Suppressor macrophage treated with lipopolysaccharide for 1 hour (primary cell): ENCODE results near the gene POU2F1.

ENCODE experiments used
- DNase-seq, 3 donors: peaks; one replicate each; pipeline ENCODE4 v3.0.0-alpha.2; 2020 to 2022

The POU2F1 gene

DNA sequence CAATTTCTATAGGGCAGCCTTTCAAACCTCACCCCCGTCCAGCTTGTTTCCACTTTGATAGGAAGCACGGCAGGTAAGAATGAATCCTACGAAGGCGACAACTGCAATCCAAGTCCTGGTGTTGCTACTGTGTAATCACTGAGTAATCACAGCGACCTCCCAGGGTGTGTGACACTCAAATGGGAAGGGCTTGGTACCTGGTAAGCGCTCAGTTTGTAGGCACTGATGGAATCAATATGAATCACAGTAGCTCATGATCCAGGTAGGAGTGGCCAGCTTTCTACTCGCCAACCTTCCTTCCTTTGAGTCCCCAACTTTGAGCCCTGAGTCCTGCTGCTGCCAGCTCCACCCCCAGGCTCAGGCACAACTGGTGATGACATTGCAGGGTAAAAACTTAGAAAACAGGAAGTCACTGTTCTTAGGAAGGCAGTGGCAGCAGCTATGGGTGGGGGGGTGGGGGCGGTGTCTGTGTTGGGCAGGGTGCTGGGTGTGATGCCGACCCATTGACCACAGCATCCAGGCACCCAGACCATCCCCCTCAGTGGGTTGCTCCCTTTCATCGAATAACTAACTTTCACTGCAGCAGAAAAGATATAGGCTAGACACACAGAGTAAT is 226.9 kb downstream of the POU2F1 start:
- DNase-seq: peak; percentile 72 to 77 (median 73)

DNA sequence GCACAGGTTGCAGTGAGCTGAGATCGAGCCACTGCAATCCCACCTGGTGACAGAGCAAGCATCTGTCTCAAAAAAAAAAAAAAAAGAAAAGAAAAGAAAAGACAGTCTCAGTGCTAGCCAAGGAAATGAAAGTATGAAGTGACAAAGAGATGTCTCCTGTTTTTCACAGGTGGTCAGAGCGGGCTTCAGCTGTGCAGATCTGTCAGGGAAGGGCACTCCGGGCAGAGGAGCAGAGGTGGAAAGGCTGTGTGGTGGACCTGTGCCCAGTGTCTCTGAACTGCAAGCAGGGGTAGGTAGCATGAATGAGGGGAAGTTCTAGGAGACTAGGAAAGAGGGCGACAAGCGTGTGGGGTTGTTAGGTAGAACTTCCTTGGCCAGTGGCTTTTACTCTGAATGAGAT is 230.2 kb downstream of the POU2F1 start:
- DNase-seq: no peak

DNA sequence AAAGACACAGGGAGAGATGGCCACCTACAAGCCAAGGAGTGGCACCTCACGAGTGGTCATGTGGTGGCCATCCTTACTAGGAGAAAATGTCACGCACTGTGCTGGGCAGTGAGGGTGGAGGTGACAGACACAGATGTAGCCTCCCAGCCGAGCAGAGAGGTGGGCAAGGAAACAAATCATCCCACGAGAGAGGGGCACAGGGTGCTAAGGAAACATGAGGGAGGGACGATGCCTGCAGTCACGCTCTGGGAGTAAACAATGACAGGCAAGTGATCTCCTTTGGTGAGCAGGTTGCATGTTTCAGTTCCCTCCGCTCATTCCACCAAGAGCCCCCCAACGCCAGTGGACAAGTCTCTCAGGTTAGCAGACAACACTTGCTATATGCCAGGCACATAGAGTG is 231.8 kb downstream of the POU2F1 start:
- no peak for DNase-seq

DNA sequence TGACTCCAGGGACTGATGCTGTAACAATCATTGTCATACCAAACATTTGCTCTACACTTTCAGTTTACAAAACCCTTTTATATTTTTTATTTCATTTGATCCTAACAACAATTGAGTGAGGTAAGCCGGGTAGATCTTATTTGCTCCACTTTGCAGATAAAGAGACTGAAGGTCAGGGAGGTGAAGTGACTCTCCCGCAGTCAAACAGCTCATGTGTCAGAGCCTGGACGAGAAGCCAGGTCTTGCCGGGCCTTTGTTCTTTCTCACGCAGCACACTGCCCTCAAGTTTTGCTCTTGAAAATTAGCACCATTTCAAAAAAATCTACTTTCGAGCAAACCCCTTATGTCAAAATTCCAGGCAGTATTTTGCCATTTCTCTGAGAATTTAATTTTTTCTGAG is 232.4 kb downstream of the POU2F1 start:
- no peak for DNase-seq

DNA sequence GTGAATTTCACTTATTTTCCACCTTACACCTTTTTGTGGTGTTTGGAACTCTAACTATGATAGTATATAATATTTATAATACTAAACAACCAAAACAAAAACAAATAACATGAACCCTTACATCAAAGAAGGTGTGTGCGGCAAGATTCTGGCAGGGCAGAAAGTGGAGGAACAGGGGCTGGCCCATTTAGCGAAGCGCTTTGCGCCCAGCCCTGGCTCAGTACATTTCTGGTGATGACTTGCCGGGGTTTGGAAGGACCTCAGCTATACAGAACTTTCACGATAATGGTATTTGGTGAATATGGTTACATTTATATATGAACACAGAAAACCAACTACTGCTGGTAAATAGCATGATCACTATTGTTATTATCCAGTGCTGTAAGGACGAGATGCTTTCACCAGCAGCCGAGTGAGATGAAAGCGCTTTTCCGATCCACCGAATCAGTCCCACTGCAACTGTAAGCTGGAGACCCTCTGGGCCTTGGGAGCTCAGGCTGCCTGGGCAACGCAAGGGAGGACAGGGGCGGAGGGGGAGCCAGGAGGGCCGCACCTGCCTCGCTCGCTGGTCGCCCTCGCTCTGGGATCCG is 233.7 kb downstream of the POU2F1 start:
- DNase-seq: no peak

DNA sequence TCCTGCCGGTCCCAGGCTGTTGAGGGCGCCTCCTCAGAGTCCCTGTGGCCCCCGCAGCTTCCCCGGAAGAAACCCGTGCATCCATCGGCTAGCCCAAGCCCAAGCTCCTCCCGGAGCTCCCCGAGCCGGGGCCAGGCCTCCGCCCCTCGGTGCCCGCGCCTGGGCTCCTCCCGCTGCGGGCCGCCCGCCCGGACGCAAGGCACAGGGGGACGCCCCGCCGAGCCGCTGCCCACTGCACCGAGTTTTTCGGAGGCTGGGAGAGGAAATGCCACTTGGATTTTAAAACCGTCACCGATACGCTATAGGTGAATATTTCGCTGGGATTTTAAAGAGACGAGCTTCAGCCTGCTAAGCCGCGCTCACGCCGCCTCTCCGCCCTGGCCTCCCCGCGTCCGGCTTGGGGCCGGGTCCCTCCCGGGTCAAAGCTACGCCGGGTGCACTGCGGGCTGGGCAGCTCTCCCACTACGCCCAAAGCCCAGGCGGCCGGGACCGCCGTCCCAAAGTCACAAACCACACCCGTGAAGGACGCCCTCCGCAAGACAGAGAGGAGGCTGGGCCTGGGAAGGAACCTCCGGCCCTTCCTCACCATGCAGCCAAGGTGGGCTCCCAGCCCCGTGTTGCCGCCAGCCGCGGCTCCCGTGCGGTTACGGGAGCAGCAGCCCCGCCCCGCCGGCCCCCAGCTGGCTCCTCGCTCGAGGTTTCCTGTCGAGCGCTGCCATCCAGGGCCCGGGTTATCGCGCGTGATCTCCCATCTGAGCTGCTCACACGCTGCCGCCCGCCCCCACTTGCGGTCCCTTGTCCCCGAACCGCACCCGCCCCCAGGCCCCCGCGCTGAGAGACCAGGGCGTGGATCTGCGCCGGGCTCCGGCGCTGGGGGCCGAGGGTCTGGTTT is 234.5 kb downstream of the POU2F1 start:
- peak; percentile 66 to 88 (median 67) for DNase-seq

DNA sequence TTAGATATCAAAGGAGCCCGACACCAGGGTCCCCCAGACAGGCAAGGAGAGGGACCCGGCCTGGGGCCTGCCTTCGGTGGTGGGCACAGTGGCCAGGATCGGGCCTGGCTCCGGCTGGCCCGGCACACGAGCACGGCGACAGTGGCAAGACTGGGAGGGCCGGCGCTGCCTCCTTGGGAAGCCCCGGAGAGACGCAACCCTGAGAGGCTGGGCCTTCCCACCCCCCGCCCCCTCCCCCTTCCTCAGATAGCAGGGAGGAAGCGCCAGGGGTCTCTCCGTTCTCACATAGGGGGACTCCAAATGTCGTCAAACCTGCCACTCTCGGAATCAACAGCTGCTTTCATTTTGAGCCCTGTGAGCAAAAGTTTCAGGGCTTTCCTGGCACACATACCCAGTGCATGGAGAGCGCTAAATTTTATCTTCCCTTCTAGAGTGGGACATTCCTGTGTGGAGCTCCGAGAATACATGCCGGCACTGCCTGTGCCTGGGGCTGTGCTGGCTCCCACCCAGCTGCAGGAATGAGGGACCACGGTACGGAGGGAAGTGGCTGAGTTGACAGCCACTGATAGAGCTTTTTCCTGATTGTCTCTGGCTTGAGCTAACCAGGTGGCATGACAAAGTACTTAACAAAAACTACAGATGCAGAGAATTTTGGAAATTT is 235.2 kb downstream of the POU2F1 start:
- peak; percentile 46 to 79 (median 59) for DNase-seq

DNA sequence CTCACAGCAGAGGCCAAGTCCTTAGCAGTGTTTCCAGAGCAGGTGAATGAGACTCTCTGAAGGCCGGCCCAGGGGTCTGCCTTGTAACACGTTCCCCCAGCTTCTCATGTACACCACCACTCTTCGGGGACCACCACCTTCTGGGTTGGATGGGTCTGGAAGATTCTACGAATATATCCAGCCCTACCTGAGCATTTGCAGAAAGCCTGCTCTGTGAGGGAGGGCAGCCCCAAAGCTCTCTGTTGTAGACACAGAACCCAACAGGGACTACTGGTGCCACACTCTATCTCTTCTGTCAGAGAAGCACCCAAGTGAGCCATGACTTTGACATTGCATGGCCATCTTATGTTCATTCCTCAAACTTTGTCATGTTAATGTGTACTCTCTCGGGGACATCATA is 235.8 kb downstream of the POU2F1 start:
- no peak for DNase-seq

DNA sequence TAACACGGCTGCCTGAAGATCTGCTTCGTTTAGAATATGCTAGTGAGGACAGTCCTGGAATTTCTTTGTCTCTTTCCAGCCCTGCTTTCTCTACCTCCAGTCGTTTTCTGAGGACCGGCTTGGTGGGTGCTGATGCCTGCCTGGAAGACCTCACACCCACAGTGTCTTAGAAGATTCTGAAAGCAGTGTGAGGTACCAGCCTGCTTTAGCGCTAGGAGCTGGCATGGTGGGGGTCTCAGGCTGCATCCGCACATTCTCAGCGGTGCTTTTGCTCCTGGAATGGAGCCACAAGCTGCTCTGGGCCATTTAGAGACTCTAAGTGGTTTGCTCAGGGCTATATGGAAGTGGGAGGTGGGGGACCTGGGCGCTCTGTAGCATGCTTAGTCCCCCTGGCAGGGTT is 236.2 kb downstream of the POU2F1 start:
- no peak for DNase-seq

DNA sequence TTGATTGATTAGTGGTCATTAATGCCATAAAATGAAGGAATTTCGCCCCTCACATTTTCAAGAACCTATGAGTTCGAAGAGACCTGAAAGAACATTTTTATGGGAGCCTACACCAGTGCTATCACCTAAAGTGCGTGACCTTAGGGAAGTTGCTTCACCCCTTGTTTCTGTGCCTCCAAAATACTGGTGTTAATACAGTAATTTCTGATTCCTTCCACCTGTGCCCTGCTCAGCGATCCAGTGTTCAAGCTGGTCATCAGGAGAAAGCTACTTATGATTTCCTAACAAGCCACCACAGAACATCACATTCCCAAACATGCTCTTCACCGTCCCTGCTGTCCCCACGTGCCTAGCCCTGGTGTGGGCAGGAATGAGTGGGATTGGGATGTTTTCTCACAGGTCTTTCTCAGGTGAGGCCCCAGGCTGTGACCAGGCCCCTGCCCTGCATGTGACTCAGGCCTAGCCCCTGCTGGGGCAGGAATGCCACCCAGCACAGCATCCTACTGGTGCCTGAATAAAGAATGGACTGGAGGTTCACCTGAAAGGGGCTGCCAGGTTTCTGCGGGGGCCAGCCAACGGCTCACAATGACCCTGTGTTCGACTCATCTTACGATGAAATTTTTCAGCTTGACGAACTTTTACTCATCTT is 237.4 kb downstream of the POU2F1 start:
- no peak for DNase-seq

DNA sequence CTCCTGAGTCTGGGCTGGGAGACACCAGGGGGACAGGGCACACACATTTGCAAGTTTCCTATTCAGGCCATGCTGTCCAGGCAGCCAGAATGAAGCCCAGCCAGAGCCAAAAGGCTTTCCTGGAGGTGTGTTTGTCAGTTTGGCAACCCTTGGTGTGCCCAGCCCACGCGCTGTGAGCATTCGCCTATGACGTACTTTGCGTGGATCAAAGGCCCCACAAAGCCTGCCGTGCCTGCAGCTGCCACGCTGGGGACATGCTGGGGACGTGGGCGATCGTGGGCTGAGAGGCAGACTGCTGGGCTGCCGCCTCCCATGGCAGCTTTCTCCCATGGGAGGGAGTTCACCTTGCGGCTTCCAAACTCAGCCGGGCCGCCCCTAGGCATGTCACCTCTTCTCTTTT is 240.2 kb downstream of the POU2F1 start:
- DNase-seq: no peak

DNA sequence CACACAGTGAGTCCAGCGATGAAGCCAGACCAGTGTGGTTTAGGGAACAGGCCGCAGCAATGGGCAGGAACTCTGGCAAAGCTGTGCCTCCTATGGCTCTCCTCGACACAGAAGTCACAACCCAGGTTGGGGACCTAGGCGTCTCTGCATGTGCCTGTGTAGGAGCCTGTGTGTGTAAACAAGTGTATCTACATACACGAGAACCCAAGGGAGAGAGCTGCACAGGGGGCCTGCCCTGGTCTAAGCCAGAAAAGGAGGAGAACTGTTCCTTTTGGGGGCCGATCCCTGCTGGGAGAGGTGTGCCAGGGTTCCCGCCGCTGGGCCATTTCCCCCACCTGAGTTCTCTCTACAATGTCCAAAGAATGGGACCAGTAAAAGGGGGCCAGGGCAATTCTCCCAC is 241.7 kb downstream of the POU2F1 start:
- no peak for DNase-seq

DNA sequence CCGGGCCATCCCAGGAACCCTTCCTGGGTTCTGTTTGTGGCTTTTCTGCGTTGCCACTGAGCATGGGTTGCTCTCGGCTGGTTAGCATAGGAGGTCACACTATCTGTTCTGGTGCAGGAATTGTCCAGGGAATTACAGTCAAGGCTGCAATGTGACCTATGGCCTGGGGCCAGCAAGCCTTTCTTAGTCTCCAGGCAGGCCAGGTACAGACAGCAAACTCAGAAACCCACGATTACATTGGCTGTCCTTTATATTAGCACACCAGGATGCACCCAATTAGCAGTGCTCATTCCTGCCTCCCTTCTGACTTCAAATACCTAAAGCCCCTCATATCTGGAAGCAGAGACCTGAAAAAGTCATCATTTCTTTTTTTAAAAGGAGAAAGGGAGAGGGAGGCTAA is 242.4 kb downstream of the POU2F1 start:
- no peak for DNase-seq

DNA sequence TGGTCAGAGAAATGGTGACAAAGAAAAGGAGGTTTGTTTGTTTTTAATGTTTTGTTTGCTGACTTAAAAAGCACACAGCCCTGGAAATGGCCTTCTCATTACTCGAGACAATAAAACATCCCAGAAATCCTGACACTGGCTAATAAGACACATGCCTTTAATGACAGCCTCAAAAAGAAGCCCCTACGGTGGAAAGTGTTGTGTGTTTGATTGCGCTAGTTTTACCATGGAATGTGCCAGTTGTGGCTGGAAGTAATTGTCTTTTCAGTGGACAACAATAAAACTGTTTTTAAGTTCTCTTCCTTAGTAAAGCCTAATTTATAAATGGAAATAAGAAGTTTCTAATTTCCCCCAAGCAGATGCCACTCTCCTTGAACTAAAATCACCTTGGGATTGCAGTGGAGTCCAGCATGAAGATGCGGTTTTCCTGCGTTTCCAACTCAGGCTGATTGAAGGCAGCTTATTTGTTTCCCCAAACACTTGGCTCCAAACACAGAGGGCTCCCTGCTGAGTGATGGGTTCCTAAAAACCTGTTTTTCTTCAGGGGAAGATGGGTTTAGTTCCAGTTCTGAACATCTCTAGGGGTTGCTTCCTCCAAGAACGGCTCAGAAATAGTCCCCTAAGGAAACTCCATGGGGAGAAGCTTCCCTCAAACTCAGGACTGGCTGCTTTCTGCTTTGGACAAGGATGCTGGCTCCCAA is 243.3 kb downstream of the POU2F1 start:
- DNase-seq: no peak

DNA sequence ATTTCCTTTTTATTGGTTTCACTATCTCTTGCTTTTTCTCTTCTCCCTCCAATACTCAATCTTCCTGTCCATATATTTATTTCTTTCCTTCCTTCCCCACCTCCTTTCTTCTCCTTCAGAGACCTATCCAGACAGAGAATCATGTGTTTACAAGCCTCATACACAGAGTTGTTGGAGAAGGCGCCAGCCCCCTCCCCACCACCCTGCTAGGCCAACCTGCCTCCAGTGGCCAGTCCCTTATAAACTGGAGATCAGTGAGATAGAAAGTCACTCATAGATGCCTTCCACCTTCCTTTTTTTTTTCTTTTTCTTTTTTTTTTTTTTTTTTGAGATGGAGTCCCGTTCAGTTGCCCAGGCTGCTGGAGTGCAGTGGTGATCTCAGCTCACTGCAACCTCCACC is 244.3 kb downstream of the POU2F1 start:
- DNase-seq: no peak

DNA sequence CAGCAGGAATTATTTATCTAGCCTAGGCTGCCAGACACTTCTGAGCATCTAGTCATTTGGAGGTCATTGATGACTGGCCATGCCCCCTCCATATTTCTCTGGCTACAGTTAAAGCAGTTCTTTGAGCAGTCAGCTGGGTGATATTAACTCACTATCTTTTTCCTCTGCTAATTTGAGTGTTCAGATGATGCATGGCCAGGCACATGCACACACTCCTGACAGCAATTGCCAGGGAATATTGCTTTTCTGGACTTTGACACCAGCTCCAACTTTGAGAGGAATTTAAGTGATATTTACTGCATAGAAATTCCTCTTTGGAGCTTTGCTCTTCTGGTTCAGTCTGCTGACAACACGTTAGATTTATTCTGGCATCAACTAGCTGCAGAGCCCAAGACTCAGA is 245.1 kb downstream of the POU2F1 start:
- DNase-seq: no peak

DNA sequence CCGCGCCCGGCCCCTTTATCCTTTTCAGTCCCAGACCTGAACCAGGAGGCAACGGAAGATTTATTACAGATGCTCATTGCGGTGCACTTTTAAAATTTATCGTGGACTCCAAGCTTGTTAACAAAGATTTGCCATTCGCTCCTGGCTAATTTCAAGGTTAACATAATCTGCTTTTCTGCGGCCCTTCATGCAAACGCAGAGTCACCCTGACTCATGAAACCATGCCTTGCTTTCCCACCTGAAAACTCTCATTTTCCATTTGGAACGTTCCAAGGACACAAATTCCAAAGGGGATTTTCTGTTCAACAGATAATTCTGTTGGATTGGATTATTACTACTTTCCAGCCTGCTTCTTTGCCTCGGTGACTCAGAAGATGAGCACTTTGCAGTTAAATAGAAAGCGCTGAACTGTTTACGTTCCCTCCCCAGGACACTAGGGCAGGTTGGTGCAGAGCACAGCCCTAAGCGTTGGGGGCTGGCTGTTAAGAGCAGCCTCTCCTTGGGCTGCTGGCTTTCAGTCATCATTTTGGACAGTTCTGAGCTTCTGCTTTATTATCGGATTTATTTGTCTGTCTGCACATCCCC is 246.5 kb downstream of the POU2F1 start:
- DNase-seq: no peak

DNA sequence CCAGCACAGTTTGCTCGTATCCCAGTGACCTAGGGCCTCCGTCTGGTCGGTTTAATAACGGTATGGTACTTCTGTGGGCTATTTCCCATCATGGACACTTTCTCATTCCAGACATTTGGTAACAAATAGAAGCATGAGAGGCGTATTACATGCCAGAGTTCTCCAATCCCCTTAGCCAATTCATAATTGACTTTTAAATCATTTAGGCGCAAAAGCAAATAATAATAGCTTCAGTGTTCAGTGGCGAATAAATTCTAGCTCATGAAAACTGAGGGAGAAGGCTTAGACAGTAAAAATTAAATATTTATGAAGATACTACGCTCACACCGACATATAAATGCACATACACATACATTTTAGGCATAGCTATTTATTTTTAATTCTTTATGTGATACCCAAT is 247.1 kb downstream of the POU2F1 start:
- no peak for DNase-seq

DNA sequence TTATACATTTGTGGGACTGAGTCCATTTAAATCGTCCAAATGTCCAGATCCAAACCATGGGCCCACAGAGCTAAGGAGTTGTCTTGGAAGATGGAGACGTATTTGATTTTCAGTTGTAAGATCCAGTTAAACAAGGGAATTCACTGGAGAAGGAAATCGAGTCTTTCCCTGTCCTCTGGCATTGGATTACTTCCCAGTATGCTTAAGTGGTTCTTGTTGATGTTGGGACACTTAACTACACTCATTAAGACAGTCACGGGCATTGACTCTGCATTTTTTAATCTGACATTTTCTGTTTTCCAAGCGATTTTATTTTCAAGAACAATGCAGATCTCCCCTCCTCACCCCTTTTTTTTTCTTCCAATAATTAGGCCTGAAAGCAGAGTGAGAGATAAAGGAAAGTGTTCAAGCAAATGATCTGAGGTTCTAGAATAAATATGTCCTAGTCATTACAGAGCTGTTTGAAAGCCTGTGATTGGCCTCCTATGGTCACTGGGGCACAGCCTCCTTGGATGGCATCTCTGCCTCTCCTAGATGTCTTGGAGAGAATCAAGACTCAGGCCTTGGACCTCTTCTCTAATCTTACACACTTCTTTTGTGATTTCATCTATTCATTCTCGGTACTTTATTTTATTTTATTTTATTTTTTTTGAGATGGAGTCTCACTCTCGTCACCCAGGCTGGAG is 248.7 kb downstream of the POU2F1 start:
- no peak for DNase-seq

DNA sequence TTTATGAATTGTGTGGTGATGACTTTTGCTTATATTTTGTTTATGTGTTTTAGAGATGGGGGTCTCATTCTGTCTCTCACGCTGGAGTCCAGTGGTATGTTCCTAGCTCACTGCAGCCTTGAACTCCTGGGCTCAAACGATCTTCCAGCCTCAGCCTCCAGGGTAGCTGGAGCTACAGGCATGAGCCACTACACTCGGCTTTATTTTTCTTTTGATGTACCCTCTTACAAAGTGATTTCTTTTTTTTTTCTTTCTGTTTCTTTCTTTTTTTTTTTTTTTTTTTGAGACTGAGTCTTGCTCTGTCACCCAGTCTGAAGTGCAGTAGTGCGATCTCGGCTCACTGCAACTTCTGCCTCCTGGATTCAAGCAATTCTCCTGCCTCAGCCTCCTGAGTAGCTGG is 250.9 kb downstream of the POU2F1 start:
- DNase-seq: no peak

DNA sequence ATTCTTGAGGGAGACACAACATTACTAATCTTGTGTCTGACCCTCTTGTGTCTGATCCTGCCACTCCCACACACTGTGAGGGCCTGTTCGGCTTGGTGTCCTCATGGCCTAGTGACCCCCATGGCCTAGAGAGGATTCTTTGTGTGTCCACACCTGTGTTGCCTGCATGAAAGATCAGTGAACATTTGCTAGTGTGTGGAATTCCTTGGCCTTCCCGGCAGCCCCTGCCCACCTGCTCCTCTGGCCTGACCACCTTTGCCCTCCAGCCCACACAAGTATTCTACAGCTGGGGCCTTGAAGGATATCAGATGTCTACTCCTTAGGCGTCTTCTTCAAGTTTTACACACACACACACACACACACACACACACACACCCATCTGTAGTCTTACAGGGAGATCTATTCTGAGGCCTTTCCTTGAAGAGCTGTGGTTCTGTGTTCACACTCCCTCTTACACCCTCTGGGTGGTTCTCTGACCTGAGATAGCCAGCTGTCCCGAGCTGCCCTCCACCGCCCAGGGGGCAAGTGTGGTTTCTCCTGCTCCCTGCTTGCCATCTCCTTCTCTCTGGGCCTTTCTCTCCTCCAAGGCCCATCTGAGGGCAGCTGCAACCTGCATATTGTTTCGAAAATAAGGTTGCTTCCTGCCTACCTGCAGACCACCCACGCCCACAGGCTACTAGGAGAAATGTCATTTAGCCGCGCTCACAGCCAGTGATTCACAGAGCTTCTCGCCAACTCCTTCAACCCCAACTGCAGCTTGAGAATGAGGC is 252.3 kb downstream of the POU2F1 start:
- DNase-seq: no peak
